Right cardiac atrium (tissue), 5 donors: ENCODE measurements around the gene KLC4. TPM values are rescaled to one million over a fixed set of nuclear protein-coding genes. Genes with fewer than 3 reads are reported as not detected.

Source experiments
- ATAC-seq, 2 donors: fragments of 200-7000 bp; cut with Tn5 transposase; one replicate each; pipeline versions ENCODE4 v1.8.0 to v1.9.1; 2020; ENCODE audit warnings: moderate library complexity in 2 of 2, mild to moderate bottlenecking in 1 of 2
- DNase-seq, 3 donors: peaks; one replicate each; pipeline ENCODE4 v3.0.0-alpha.2; 2020
- H3K27ac ChIP-seq: one replicate; pipeline ENCODE4 v1.5.1; 2013; ENCODE audit warnings: mild to moderate bottlenecking, low read length, control low read depth, moderate library complexity
- H3K27me3 ChIP-seq: one replicate; pipeline ENCODE4 v1.6.1; 2013; ENCODE audit not compliant: control insufficient read depth, insufficient read depth
- H3K4me1 ChIP-seq: one replicate; pipeline ENCODE4 v1.6.1; 2013; ENCODE audit warnings: low read length; ENCODE audit not compliant: control insufficient read depth, insufficient read depth
- H3K4me3 ChIP-seq: one replicate; pipeline ENCODE4 v1.5.1; 2013; ENCODE audit warnings: low read length, control low read depth
- H3K9me3 ChIP-seq: one replicate; pipeline ENCODE4 v1.6.1; 2013; ENCODE audit warnings: low read length; ENCODE audit not compliant: control insufficient read depth
- WGBS: extraction: QIAGEN DNeasy Blood & Tissue Kit; methylation state at CpG from one replicate; pipeline ENCODE4 v1.1.7; 2013; 5-methylcytosine and 5-hydroxymethylcytosine counted together
- intact Hi-C, 4 donors: fragments of 100-400 bp; cut with DNase I; formaldehyde crosslinking; loops; one replicate each; pipeline versions ENCODE4 v1.11.0 to v1.14.0; 2022 to 2023
- polyA plus RNA-seq: library from polyadenylated mRNA; stranded (reverse); fragments of 200-250 nt; gene quantifications from one replicate; pipeline ENCODE4 v1.2.3, GENCODE V29; 2013
- total RNA-seq, 4 donors: library from RNA; stranded (reverse); fragmentation: NEBNext Ultra II Directional; extraction: Animal tissue kit (Norgen Biotek cat#: 25700); gene quantifications; one replicate each; pipeline ENCODE4 v1.2.1, GENCODE V29; 2021
- donor health status: healthy with polysubstance abuse.
- donor health status: DM: no; HTN: yes; CAD: no.
- donor health status: DM: no; HTN: no; CAD: no.
- donor health status: DM: no; HTN: yes; CAD: no; lungs with severe emphysema.
- donor health status: DM: yes; HTN: yes; CAD: no.

Gene KLC4
- total and polyA plus RNA-seq, 5 donors = 32.4 to 51.2 (median 39.7) TPM

GRCh38 chr6:43020052-43020705, 39.3 kb upstream of the KLC4 start:
- H3K9me3 ChIP-seq = no peaks in the 10 kb centered on the region
- no peak for ATAC-seq
- intact Hi-C loops = no loop called here
- no peak overlapping the region for H3K4me3 ChIP-seq
- 94% methylated on average over 3 of the region's 3 CpGs for WGBS
- DNase-seq = no peak
- no peak overlapping the region for H3K27ac ChIP-seq
- no peaks in the 10 kb centered on the region for H3K27me3 ChIP-seq
- H3K4me1 ChIP-seq = peaks cover 3% of the 10 kb centered on the region

- DNase-seq (peak in 1 of 3 donors; percentile 51), ATAC-seq (peak; percentile 9 to 11)
- Histone ChIP-seq H3K4me1 (peaks cover 3% of the 10 kb centered on the region), H3K27ac (peak overlapping the region; percentile 62), H3K9me3 (no peaks in the 10 kb centered on the region), H3K27me3 (no peaks in the 10 kb centered on the region), H3K4me3 (peak overlapping the region; percentile 82)
- WGBS = 48% methylated on average over 5 of the region's 5 CpGs
- intact Hi-C loops = no loop called here
These were observed 38.6 kb upstream of the KLC4 start for GRCh38 chr6:43020847-43021246.

GRCh38 chr6:43021270-43022047, 38.0 kb upstream of the KLC4 start, which contains the start of gene RRP36:
Gene RRP36 (plus strand): TSS chr6:43021623. CDS start chr6:43021655, 32 bp downstream.
- WGBS = under 1% methylated on average over 56 of the region's 56 CpGs
- peak; percentile 85 to 89 for ATAC-seq
- Histone ChIP-seq H3K27ac (peak within 1 kb of the TSS; percentile 62), H3K4me1 (peaks cover 3% of the 10 kb centered on the region), H3K4me3 (peak within 1 kb of the TSS; percentile 82), H3K9me3 (no peaks in the 10 kb centered on the region), H3K27me3 (no peaks in the 10 kb centered on the region)
- intact Hi-C loops = no loop called here
- peak; percentile 87 to 95 (median 93) for DNase-seq

GRCh38 chr6:43024436-43024835, 35.0 kb upstream of the KLC4 start:
- Histone ChIP-seq H3K4me1 (peaks cover 3% of the 10 kb centered on the region), H3K27me3 (no peaks in the 10 kb centered on the region), H3K9me3 (no peaks in the 10 kb centered on the region), H3K4me3 (no peak overlapping the region), H3K27ac (no peak overlapping the region)
- intact Hi-C loops = no loop called here
- 78% methylated on average over 2 of the region's 2 CpGs for WGBS
- DNase-seq = no peak
- no peak for ATAC-seq

GRCh38 chr6:43026365-43026764, 33.1 kb upstream of the KLC4 start:
- ATAC-seq (no peak), DNase-seq (no peak)
- Histone ChIP-seq H3K4me3 (no peak overlapping the region), H3K27ac (no peak overlapping the region), H3K27me3 (no peaks in the 10 kb centered on the region), H3K9me3 (no peaks in the 10 kb centered on the region), H3K4me1 (no peaks in the 10 kb centered on the region)
- WGBS = 90% methylated on average over 5 of the region's 5 CpGs
- intact Hi-C loops = no loop called here

GRCh38 chr6:43029120-43029519, 30.3 kb upstream of the KLC4 start:
- DNase-seq (no peak), ATAC-seq (no peak)
- Histone ChIP-seq H3K4me3 (no peak overlapping the region), H3K27me3 (no peaks in the 10 kb centered on the region), H3K27ac (no peak overlapping the region), H3K4me1 (no peaks in the 10 kb centered on the region), H3K9me3 (no peaks in the 10 kb centered on the region)
- WGBS = 87% methylated on average over 9 of the region's 9 CpGs
- intact Hi-C loops = no loop called here

GRCh38 chr6:43032326-43032725, 27.1 kb upstream of the KLC4 start:
- DNase-seq (no peak), ATAC-seq (no peak)
- Histone ChIP-seq H3K9me3 (no peaks in the 10 kb centered on the region), H3K27me3 (no peaks in the 10 kb centered on the region), H3K27ac (no peak overlapping the region), H3K4me1 (no peaks in the 10 kb centered on the region), H3K4me3 (no peak overlapping the region)
- intact Hi-C loops = no loop called here
- WGBS = 94% methylated on average over 4 of the region's 4 CpGs

GRCh38 chr6:43033496-43034189, 25.8 kb upstream of the KLC4 start:
- Histone ChIP-seq H3K4me1 (no peaks in the 10 kb centered on the region), H3K27me3 (no peaks in the 10 kb centered on the region), H3K4me3 (no peak overlapping the region), H3K9me3 (no peaks in the 10 kb centered on the region), H3K27ac (no peak overlapping the region)
- DNase-seq (no peak), ATAC-seq (no peak)
- intact Hi-C loops = no loop called here
- WGBS = 86% methylated on average over 2 of the region's 2 CpGs

GRCh38 chr6:43034190-43034525, 25.3 kb upstream of the KLC4 start:
- ATAC-seq = no peak
- no peaks in the 10 kb centered on the region for H3K9me3 ChIP-seq
- H3K27ac ChIP-seq = no peak overlapping the region

GRCh38 chr6:43035495-43036194, 23.8 kb upstream of the KLC4 start:
- intact Hi-C loops = no loop called here
- ATAC-seq = peak; percentile 55 to 70
- 47% methylated on average over 4 of the region's 4 CpGs for WGBS
- Histone ChIP-seq H3K9me3 (no peaks in the 10 kb centered on the region), H3K4me1 (no peaks in the 10 kb centered on the region), H3K27ac (peak overlapping the region; percentile 48), H3K27me3 (no peaks in the 10 kb centered on the region), H3K4me3 (no peak overlapping the region)
- peak in 2 of 3 donors; percentile 46 to 84 for DNase-seq

More at GRCh38 chr6:43034190-43034525, 25.3 kb upstream of the KLC4 start:
- WGBS = 87% methylated on average over 2 of the region's 2 CpGs
- no peaks in the 10 kb centered on the region for H3K27me3 ChIP-seq
- intact Hi-C loops = no loop called here
- no peak overlapping the region for H3K4me3 ChIP-seq
- H3K4me1 ChIP-seq = no peaks in the 10 kb centered on the region
- DNase-seq = no peak
